DOHH2 (cell line): ENCODE data around the gene IL1RN.

ENCODE experiments used
- H3F3A ChIP-seq: fragments of 200-600 bp; sonication (generic), shearing (Covaris generic); 2 replicates; pipeline ENCODE4 v1.6.0; 2016; ENCODE audit warnings: antibody characterized with exemption, mild to moderate bottlenecking; ENCODE audit not compliant: control insufficient read depth, insufficient read depth
- H3K27ac ChIP-seq: fragments of 200-600 bp; sonication (generic); 2 replicates; pipeline ENCODE4 v1.5.1; 2014; ENCODE audit warnings: low read depth, mild to moderate bottlenecking, low read length, moderate library complexity
- H3K27me3 ChIP-seq: fragments of 200-600 bp; sonication (generic); 2 replicates; pipeline ENCODE4 v1.6.1; 2014; ENCODE audit warnings: mild to moderate bottlenecking, low read length, mixed read lengths; ENCODE audit not compliant: control insufficient read depth
- H3K36me3 ChIP-seq: fragments of 200-600 bp; sonication (generic); 2 replicates; pipeline ENCODE4 v1.6.1; 2014; ENCODE audit warnings: mild to moderate bottlenecking, low read length, moderate library complexity, mixed read lengths; ENCODE audit not compliant: control insufficient read depth
- H3K4me1 ChIP-seq: fragments of 200-600 bp; sonication (generic); 2 replicates; pipeline ENCODE4 v1.6.1; 2014; ENCODE audit warnings: mild to moderate bottlenecking, low read length, mixed read lengths; ENCODE audit not compliant: control insufficient read depth
- H3K4me2 ChIP-seq: fragments of 200-600 bp; sonication (generic); 2 replicates; pipeline ENCODE4 v1.6.0; 2014; ENCODE audit warnings: mild to moderate bottlenecking, low read length, moderate library complexity
- H3K4me3 ChIP-seq: fragments of 200-600 bp; sonication (generic); 2 replicates; pipeline ENCODE4 v1.5.1; 2014; ENCODE audit warnings: mild to moderate bottlenecking, low read length, mixed read lengths
- H3K79me2 ChIP-seq: fragments of 200-600 bp; sonication (generic); 2 replicates; pipeline ENCODE4 v1.6.1; 2014; ENCODE audit warnings: mild to moderate bottlenecking, low read length, mixed read lengths; ENCODE audit not compliant: control insufficient read depth
- H3K9me2 ChIP-seq: fragments of 200-600 bp; sonication (generic); replicated peaks from 2 replicates; pipeline ENCODE4 v1.6.1; 2014; ENCODE audit warnings: mild to moderate bottlenecking, low read length, mixed read lengths; ENCODE audit not compliant: control insufficient read depth
- H3K9me3 ChIP-seq: fragments of 200-600 bp; sonication (generic); 2 replicates; pipeline ENCODE4 v1.6.1; 2014; ENCODE audit warnings: antibody characterized with exemption, low read length, mixed read lengths; ENCODE audit not compliant: control insufficient read depth, insufficient read depth
- H4K20me1 ChIP-seq: fragments of 200-600 bp; sonication (generic); 2 replicates; pipeline ENCODE4 v1.6.0; 2014; ENCODE audit warnings: low read depth, mild to moderate bottlenecking, antibody characterized with exemption, low read length, moderate library complexity; ENCODE audit not compliant: control insufficient read depth, insufficient read depth
- EZH2phosphoT487 ChIP-seq: fragments of 200-600 bp; sonication (generic); IDR thresholded peaks from 2 replicates; pipeline ENCODE4 v1.6.1; 2017; ENCODE audit warnings: borderline replicate concordance, mild to moderate bottlenecking, antibody characterized with exemption, low read length, moderate library complexity, mixed read lengths
- TF ChIP-seq, protein P1 (sequence below): fragments of 200-600 bp; sonication (generic); IDR thresholded peaks from one replicate; pipeline ENCODE4 v1.5.1; 2014; ENCODE audit warnings: antibody characterized with exemption, mild to moderate bottlenecking, low read depth, low read length; ENCODE audit not compliant: poor library complexity, severe bottlenecking

Gene IL1RN

GRCh38 chr2:113114224-113114945 is 13.0 kb upstream of the IL1RN start:
- no peaks in the 10 kb centered on the region for H3K36me3 ChIP-seq
- H4K20me1 ChIP-seq: no peaks in the 10 kb centered on the region
- no peaks in the 10 kb centered on the region; the same call in 1 of the 2 replicates for H3K9me2 ChIP-seq
- TF ChIP-seq, protein P1, sequence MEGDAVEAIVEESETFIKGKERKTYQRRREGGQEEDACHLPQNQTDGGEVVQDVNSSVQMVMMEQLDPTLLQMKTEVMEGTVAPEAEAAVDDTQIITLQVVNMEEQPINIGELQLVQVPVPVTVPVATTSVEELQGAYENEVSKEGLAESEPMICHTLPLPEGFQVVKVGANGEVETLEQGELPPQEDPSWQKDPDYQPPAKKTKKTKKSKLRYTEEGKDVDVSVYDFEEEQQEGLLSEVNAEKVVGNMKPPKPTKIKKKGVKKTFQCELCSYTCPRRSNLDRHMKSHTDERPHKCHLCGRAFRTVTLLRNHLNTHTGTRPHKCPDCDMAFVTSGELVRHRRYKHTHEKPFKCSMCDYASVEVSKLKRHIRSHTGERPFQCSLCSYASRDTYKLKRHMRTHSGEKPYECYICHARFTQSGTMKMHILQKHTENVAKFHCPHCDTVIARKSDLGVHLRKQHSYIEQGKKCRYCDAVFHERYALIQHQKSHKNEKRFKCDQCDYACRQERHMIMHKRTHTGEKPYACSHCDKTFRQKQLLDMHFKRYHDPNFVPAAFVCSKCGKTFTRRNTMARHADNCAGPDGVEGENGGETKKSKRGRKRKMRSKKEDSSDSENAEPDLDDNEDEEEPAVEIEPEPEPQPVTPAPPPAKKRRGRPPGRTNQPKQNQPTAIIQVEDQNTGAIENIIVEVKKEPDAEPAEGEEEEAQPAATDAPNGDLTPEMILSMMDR: no peak
- TF ChIP-seq EZH2phosphoT487: no peak
- H3K27ac ChIP-seq: no peak overlapping the region
- no peaks in the 10 kb centered on the region for H3F3A ChIP-seq
- peaks cover 33% of the 10 kb centered on the region for H3K27me3 ChIP-seq
- H3K4me1 ChIP-seq: peaks cover 8% of the 10 kb centered on the region
- H3K4me3 ChIP-seq: no peak overlapping the region
- H3K79me2 ChIP-seq: no peaks in the 10 kb centered on the region
- H3K4me2 ChIP-seq: no peak overlapping the region
- no peaks in the 10 kb centered on the region for H3K9me3 ChIP-seq

GRCh38 chr2:113114996-113115395 is 12.4 kb upstream of the IL1RN start:
- Histone ChIP-seq H3F3A (no peaks in the 10 kb centered on the region), H3K36me3 (no peaks in the 10 kb centered on the region), H3K27ac (no peak overlapping the region), H3K79me2 (no peaks in the 10 kb centered on the region), H3K4me3 (no peak overlapping the region), H3K4me1 (peaks cover 8% of the 10 kb centered on the region), H3K9me3 (no peaks in the 10 kb centered on the region), H3K27me3 (peaks cover 28% of the 10 kb centered on the region), H3K4me2 (no peak overlapping the region), H3K9me2 (no peaks in the 10 kb centered on the region; the same call in 1 of the 2 replicates), H4K20me1 (no peaks in the 10 kb centered on the region)
- TF ChIP-seq, protein P1: no peak
- TF ChIP-seq EZH2phosphoT487: no peak

- Histone ChIP-seq H3K27me3 (peaks cover 19% of the 10 kb centered on the region), H3K27ac (no peak overlapping the region), H3F3A (no peaks in the 10 kb centered on the region), H3K36me3 (no peaks in the 10 kb centered on the region), H3K4me1 (peaks cover 19% of the 10 kb centered on the region), H3K79me2 (no peaks in the 10 kb centered on the region), H3K4me3 (no peak overlapping the region), H4K20me1 (no peaks in the 10 kb centered on the region), H3K4me2 (no peak overlapping the region), H3K9me2 (no peaks in the 10 kb centered on the region), H3K9me3 (no peaks in the 10 kb centered on the region)
- TF ChIP-seq, protein P1: no peak
- TF ChIP-seq EZH2phosphoT487: no peak
Observed at GRCh38 chr2:113116100-113116958, 11.1 kb upstream of the IL1RN start.
